ENCODE results near the gene MGAM2.

DNA sequence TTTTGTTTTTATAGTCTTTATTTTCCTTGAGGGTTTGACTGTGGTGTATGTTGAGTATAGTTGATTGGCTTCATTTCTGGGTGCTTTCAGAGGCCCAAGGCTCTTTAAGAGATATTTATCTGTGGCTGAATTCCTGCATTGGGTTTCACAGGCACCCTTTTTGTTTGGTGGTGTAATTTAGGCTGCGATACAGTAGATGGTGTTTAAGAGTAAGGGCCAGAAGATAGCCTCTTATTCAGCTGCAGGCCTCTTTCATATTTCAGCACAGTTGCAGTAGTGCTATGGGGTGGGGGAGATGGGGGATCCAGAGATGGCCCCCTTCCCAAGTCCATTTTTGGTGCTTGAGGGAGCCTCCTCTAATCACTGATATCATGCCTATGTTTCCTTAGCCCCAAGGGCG is 69.7 kb downstream of the MGAM2 start:
- TF ChIP-seq EZH2 (IDR thresholded peaks at IDR 0.05; ENCODE audit: borderline replicate concordance, low read length) = no peak
- TF ChIP-seq, protein P1, sequence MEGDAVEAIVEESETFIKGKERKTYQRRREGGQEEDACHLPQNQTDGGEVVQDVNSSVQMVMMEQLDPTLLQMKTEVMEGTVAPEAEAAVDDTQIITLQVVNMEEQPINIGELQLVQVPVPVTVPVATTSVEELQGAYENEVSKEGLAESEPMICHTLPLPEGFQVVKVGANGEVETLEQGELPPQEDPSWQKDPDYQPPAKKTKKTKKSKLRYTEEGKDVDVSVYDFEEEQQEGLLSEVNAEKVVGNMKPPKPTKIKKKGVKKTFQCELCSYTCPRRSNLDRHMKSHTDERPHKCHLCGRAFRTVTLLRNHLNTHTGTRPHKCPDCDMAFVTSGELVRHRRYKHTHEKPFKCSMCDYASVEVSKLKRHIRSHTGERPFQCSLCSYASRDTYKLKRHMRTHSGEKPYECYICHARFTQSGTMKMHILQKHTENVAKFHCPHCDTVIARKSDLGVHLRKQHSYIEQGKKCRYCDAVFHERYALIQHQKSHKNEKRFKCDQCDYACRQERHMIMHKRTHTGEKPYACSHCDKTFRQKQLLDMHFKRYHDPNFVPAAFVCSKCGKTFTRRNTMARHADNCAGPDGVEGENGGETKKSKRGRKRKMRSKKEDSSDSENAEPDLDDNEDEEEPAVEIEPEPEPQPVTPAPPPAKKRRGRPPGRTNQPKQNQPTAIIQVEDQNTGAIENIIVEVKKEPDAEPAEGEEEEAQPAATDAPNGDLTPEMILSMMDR (IDR thresholded peaks at IDR 0.05; ENCODE audit: low read length) = no peak

All from OCI-LY1 (cell line).